ENCODE results near the gene NUDT3.

The NUDT3 gene

DNA sequence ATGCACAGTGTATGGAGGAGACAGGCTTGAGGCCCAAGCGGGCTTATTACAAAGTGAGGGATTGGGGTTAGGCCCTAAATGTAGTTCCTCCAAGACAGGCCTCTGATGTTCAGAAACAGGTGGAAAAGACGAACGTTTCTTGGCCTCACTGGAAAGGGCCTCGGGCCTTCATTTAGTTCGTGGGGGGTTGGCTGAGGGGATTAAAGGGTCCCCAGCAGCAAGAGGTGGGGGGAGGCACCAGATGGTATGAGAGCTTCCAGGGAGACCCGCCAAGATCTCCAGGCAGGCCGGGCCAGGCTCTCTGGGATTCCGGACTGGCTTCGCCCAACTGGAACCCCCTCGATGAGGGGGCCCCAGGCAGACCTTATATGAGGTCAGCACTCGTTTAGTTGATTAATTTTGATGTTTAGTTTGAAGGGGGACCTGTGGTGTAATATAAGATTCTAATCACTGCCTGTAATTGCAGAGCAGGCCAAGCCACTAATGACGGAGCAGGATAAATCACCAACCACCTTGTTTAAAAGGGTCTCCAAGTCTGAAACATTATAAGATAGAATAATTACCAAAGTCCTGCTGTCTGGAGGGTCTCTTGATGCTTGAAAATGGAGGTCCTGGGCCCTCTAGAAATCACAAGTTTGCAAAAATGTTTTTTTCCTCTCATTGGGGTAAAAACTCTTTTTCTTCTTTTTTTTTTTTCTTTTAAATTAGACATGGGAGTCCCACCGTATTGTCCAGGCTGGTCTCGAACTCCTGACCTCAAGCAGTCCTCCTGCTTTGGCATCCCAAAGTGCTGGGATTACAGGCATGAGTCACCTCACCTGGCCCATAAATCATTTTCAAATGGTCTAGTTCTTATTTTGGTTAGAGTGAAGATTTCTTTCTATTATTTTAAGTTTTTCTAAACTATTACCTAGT, 153.6 kb downstream of the NUDT3 start:
- DNase-seq (ENCODE audit: low read depth), result no peak
- TF ChIP-seq, protein P1, sequence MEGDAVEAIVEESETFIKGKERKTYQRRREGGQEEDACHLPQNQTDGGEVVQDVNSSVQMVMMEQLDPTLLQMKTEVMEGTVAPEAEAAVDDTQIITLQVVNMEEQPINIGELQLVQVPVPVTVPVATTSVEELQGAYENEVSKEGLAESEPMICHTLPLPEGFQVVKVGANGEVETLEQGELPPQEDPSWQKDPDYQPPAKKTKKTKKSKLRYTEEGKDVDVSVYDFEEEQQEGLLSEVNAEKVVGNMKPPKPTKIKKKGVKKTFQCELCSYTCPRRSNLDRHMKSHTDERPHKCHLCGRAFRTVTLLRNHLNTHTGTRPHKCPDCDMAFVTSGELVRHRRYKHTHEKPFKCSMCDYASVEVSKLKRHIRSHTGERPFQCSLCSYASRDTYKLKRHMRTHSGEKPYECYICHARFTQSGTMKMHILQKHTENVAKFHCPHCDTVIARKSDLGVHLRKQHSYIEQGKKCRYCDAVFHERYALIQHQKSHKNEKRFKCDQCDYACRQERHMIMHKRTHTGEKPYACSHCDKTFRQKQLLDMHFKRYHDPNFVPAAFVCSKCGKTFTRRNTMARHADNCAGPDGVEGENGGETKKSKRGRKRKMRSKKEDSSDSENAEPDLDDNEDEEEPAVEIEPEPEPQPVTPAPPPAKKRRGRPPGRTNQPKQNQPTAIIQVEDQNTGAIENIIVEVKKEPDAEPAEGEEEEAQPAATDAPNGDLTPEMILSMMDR (conservative IDR thresholded peaks at IDR 0.05; ENCODE audit: control insufficient read depth, insufficient read depth, low read depth, low read length), result no peak
- H3K4me3 ChIP-seq (ENCODE audit: control insufficient read depth, low read depth, low read length), result peak overlapping the region; percentile 79

DNA sequence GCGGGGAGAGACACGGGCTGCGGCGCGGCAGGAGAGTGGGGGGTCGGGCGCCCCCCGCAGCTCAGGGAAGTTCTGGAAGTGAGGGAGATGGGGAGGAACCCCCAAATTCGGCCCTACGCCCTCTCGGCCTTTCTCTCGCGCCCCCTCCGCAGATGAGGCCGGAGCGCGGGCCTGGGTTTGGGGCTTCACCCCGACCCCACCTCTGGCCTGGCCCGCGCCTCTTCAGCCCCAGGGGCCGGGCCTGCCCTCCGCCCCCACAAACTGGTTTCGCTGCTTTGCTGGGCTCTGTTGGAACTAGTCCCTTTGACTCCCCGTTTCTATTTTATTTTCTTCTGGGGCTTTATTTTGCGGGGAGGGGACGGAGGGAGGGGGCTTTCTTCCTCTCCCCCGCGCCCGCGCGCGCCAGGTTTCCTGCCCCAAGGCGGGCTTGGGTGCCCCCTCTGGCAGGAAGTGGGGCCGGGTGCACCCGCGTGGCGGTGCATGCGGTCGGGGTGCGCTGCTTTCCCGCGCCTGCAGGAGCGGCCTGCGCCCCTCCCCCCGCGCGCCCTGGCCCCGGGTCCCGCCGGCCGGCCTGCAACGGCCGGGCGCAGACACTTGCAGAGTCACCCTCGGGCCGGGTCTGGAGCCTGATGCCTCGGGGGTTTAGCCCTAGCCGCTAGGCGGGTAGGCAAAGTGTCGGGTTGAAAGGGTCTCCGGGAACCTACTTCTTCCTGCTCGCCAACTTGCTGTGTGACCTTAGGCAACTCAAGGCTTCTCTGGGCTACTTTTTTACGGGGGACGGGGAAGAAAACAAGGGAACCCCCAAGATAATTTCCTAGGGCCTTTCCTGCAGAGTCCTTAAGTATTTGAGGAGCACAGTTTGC, 154.5 kb downstream of the NUDT3 start:
- TF ChIP-seq, protein P1 (conservative IDR thresholded peaks at IDR 0.05; ENCODE audit: control insufficient read depth, insufficient read depth, low read depth, low read length), result peak; percentile 14
- DNase-seq (ENCODE audit: low read depth), result no peak
- peak overlapping the region; percentile 79 for H3K4me3 ChIP-seq (ENCODE audit: control insufficient read depth, low read depth, low read length)

DNA sequence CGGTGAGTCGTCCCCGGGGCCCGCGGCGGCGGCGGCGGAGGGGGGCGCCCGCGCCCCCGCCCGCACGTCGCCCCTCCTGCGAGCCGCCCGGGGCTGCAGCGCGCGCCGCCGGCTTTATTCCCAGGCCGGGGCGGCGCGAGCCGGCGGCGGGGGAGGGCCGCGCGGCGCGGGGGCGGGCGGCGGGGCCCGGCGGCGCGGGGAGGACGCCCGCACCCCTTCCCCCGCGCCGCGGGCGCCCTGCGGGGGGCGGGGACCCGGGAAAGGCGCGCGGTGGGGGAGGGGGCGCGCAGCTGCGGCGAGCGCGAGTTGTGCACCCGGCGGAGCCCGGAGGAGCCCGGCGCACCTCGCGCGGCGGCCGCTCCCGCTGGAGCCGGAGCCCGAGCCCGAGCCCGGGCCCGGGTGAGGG, 155.2 kb downstream of the NUDT3 start:
- H3K4me3 ChIP-seq (ENCODE audit: control insufficient read depth, low read depth, low read length), result peak overlapping the region; percentile 79
- TF ChIP-seq, protein P1 (conservative IDR thresholded peaks at IDR 0.05; ENCODE audit: control insufficient read depth, insufficient read depth, low read depth, low read length), result no peak
- no peak for DNase-seq (ENCODE audit: low read depth)

DNA sequence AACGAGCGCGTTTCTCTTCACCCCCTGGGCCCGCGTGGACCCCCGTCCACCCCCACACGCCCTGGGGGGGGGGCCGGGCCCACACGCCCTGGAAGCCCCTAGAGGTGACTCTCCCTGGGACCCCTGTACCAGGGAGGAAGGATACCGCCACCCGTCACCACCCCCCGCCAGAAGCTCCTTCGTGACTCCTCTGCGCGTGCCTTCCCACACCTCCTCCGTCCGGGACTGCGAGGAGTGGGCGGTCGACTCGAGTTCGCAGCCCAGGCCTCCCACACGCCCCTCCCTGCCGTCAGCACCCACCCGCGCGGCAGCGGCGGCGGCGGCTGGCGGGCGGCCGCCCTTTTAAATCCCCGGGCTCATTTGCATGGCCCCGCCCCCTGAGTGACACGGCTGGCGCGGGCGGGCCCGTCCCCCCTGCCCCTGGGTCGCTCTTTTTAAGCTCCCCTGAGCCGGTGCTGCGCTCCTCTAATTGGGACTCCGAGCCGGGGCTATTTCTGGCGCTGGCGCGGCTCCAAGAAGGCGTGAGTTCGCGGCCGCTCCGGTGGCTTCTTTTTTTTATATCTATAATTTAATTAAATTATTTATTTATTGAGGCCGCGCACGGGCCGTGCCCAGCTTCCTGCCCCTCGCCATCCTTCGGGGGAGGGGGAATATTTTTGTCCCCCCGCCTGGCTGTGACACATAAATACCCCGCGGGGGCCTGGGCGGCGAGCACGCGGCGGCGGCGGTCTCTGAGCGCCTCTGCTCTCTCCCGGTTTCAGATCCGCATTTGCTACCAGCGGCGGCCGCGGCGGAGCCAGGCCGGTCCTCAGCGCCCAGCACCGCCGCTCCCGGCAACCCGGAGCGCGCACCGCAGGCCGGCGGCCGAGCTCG, 155.8 kb downstream of the NUDT3 start, which contains the start of gene HMGA1:
Gene HMGA1 (plus strand): TSS at position 431 of the 873 bp plus-strand sequence. CDS start 3,908 bp downstream, outside the sequence.
- TF ChIP-seq, protein P1 (conservative IDR thresholded peaks at IDR 0.05; ENCODE audit: control insufficient read depth, insufficient read depth, low read depth, low read length), result no peak
- DNase-seq (ENCODE audit: low read depth), result peak; percentile 85
- H3K4me3 ChIP-seq (ENCODE audit: control insufficient read depth, low read depth, low read length), result peak within 1 kb of the TSS; percentile 79

DNA sequence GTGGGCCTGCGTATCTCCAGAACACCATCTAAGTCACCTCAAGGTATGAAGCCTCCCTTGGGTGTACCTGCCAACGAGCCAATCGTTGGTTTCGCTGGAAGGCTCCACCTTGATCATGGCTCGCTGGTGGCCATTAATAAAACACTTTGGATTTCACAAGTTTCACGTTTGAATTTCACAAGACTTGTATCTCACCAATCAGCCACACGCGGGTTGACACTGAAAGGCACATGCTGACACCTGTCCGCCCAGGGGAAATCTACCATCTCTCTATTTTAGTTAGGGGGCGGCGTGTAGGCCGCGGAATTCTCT, 156.4 kb downstream of the NUDT3 start:
- H3K4me3 ChIP-seq (ENCODE audit: control insufficient read depth, low read depth, low read length), result peak overlapping the region; percentile 68
- TF ChIP-seq, protein P1 (conservative IDR thresholded peaks at IDR 0.05; ENCODE audit: control insufficient read depth, insufficient read depth, low read depth, low read length), result no peak
- DNase-seq (ENCODE audit: low read depth), result peak; percentile 53
